Mucosa of descending colon (tissue), 3 donors: Measurements from ENCODE around the gene MYOM1. TPM values are rescaled to one million over a fixed set of nuclear protein-coding genes. Genes with fewer than 3 reads are reported as not detected.
"Not testable (repeated sequence)": the region's sequence is repeated elsewhere in the genome, so short reads cannot be mapped to it uniquely, and the experiment has no call there.

Source experiments
- ATAC-seq: fragments of 200-7000 bp; cut with Tn5 transposase; one replicate; pipeline ENCODE4 v1.9.1; 2020; ENCODE audit warnings: mild to moderate bottlenecking, moderate library complexity
- DNase-seq, 3 donors: peaks; one replicate each; pipeline ENCODE4 v3.0.0-alpha.2; 2020
- H3K36me3 ChIP-seq: fragments of 200-600 bp; one replicate; pipeline ENCODE4 v1.8.0; 2021; ENCODE audit warnings: low read depth, mild to moderate bottlenecking
- H3K4me1 ChIP-seq: fragments of 200-600 bp; one replicate; pipeline ENCODE4 v1.8.0; 2021; ENCODE audit warnings: low read depth, mild to moderate bottlenecking
- H3K4me3 ChIP-seq: fragments of 200-600 bp; one replicate; pipeline ENCODE4 v1.8.0; 2021; ENCODE audit warnings: mild to moderate bottlenecking
- H3K9me3 ChIP-seq: fragments of 200-600 bp; one replicate; pipeline ENCODE4 v1.8.0; 2021; ENCODE audit warnings: mild to moderate bottlenecking
- intact Hi-C, 2 donors: fragments of 100-400 bp; cut with DNase I in 1 of 2; cut with micrococcal nuclease in 1 of 2; formaldehyde crosslinking; loops; one replicate each; pipeline versions ENCODE4 v1.11.0 to v1.11.1; 2022; cut with DNase I, micrococcal nuclease
- total RNA-seq, 3 donors: library from RNA; stranded (reverse); fragmentation: NEBNext Ultra II Directional in 2 of 3; extraction: Animal tissue kit (Norgen Biotek cat#: 25700) in 2 of 3; gene quantifications; one replicate each; pipeline versions ENCODE4 v1.2.1 to v1.2.4, GENCODE V29; 2021 to 2023
- TF ChIP-seq, protein P1 (sequence below): fragments of 200-600 bp; IDR thresholded peaks from one replicate; pipeline ENCODE4 v1.8.0; 2022; ENCODE audit warnings: antibody characterized with exemption, mild to moderate bottlenecking
- donor health status: DM: no; HTN: no; CAD: no; lungs with moderate emphysema.
- donor health status: DM: no; HTN: no; CAD: no.
- donor health status: DM: no; HTN: yes; CAD: no.

The MYOM1 gene
- total RNA-seq, 3 donors from 2014 or later: 5.5 to 22.2 (median 16.3) TPM

DNA sequence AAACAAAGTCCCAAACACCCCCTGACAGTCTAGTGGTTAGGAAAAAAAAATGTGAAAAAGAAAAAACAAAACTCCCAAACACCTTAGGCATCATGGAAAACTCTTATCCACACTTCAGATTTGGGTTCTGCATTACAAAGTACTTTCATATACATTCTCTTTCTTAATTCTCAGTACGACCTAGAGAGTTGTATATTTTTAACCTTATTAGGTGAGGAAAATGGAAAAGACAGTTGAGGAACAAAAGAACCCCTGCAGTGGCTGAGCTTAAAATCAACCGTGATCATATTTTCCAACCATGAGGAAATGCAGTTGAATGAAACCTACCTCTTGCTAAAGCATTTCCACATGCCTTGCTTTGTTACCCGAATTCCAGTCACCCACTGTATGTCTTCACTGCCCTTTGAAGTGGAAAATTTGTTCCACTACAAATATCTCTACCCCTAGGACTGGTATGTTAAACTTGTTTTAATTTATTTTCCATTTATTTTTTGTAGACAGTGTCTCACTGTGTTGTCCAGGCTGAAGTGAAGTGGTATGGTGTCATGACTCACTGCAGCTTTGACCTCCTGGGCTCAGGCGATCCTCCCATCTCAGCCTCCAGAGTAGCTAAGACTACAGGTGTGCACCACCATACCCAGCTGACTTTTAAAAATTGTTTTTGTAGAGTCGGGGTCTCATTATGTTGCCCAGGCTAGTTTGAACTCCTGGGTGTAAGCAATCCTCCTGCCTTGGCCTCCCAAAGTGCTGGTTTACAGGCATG is 149.9 kb downstream of the MYOM1 start:
- Histone ChIP-seq H3K36me3 (no peaks in the 10 kb centered on the region), H3K4me1 (peaks cover 10% of the 10 kb centered on the region), H3K4me3 (no peak overlapping the region), H3K9me3 (no peaks in the 10 kb centered on the region)
- DNase-seq (no peak), ATAC-seq (no peak)
- intact Hi-C loops: loop anchor here (10.0 kb wide), 2 partner anchors 135 to 145 kb away; no protein-coding TSS in a partner anchor
- TF ChIP-seq, protein P1, sequence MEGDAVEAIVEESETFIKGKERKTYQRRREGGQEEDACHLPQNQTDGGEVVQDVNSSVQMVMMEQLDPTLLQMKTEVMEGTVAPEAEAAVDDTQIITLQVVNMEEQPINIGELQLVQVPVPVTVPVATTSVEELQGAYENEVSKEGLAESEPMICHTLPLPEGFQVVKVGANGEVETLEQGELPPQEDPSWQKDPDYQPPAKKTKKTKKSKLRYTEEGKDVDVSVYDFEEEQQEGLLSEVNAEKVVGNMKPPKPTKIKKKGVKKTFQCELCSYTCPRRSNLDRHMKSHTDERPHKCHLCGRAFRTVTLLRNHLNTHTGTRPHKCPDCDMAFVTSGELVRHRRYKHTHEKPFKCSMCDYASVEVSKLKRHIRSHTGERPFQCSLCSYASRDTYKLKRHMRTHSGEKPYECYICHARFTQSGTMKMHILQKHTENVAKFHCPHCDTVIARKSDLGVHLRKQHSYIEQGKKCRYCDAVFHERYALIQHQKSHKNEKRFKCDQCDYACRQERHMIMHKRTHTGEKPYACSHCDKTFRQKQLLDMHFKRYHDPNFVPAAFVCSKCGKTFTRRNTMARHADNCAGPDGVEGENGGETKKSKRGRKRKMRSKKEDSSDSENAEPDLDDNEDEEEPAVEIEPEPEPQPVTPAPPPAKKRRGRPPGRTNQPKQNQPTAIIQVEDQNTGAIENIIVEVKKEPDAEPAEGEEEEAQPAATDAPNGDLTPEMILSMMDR: no peak

DNA sequence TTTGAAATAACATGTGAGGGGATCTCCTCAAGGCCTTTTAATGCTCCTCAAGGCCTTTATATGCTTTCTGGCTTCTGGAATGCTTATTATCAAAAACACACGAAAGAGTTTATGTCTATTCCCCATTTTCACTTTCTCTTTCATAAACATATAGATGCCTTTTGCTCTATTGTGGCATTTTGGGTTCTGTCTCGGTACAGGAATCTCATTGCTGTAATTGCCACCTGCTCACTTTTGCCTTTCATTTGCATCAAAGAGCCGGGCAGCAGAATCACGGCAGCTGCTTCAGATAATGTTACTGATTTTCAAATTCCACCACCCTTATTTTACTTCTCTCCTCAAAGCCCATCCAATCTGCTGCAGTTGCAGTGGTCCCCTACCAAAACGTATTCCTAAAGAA is 152.0 kb downstream of the MYOM1 start:
- TF ChIP-seq, protein P1: no peak
- Histone ChIP-seq H3K36me3 (no peaks in the 10 kb centered on the region), H3K4me3 (no peak overlapping the region), H3K4me1 (peaks cover 5% of the 10 kb centered on the region), H3K9me3 (no peaks in the 10 kb centered on the region)
- DNase-seq: no peak
- intact Hi-C loops: loop anchor here (10.0 kb wide), 2 partner anchors 133 to 143 kb away; no protein-coding TSS in a partner anchor
- peak; percentile 19 for ATAC-seq

DNA sequence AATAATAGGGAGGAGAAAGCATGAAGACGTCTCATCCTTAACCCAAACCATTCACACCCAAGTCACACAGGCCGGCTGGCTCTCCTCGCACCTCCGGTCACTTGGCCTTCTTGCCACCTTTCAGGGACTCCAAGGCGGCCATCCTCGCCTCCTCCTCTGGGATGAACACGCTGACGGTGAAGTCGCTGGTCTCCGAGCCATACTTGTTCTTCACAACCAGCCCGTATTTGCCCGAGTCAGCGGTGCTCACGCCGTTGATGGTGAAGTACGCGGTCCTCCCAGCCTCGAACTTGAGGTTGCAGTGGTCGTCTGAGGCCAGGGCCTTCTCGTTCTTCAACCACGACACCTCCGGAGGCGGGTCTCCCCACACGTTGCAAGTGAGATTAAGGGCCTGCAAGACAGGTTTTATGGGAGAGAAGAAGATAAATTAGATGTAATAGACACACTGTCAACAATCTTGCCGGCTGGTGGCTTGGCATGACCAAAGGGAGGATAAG is 152.6 kb downstream of the MYOM1 start:
- intact Hi-C loops: loop anchor here (10.0 kb wide), 2 partner anchors 132 to 142 kb away; no protein-coding TSS in a partner anchor
- peak in 1 of 3 donors; percentile 55 for DNase-seq
- H3K9me3 ChIP-seq: no peaks in the 10 kb centered on the region
- H3K4me1 ChIP-seq: peaks cover 5% of the 10 kb centered on the region
- TF ChIP-seq, protein P1: no peak
- ATAC-seq: peak; percentile 9
- no peaks in the 10 kb centered on the region for H3K36me3 ChIP-seq
- no peak overlapping the region for H3K4me3 ChIP-seq

DNA sequence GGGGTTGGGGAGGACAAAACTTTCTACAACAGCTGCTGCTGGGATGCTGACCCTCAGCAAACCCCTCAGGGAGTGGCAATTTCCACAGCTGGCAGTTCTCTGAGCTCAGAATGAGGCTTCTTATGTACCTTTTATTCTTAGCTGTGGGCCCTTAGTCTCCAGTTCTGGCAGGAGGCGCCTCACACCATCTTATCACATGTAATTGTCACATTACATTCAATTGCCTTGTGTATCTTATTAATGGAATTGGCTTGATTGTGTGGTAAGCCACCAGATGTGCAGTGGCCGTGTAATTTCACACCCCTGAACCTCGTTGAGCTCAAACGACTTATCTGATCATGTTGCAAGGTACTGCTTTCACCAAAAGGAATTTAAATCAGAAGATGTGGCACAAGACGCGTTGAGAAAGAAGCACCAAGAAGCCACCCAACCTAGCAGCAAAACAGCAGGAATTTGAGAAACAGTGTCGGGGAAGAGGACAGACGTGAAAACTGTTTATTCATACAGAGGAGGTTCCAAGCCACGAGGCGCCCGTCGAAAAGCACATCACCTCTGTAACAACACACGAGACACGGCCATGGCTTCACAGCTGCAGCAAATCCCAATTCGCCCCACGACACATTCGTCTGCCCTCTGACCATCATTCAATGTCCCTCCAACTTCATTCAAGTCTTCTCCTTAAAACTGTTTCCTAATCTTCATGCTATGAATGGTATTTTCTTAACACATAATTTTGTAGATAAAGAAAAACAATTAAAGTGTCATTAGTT is 153.2 kb downstream of the MYOM1 start:
- no peak for ATAC-seq
- intact Hi-C loops: loop anchor here (10.0 kb wide), 2 partner anchors 132 to 142 kb away; no protein-coding TSS in a partner anchor

DNA sequence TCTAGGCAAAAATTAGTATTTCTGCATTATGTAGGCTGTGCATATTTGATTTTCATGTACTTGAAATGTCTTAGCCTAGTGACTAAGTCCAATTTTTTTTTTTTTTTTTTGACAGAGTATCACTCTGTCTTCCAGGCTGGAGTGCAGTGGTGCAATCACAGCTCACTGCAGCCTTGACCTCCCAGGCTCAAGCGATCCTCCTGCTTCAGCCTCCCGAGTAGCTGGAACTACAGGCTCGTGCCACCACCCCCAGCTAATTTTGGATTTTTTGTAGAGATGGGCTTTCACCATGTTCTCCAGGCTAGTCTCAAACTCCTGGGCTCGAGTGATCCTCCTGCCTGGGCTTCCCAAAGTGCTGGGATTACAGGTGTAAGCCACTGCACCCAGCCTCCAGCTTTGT is 156.0 kb downstream of the MYOM1 start:
- ATAC-seq: not testable (repeated sequence)
- intact Hi-C loops: loop anchor here (10.0 kb wide), 2 partner anchors 129 to 139 kb away; no protein-coding TSS in a partner anchor

More for the DNA sequence above, 153.2 kb downstream of the MYOM1 start:
- Histone ChIP-seq H3K9me3 (no peaks in the 10 kb centered on the region), H3K4me3 (no peak overlapping the region), H3K36me3 (no peaks in the 10 kb centered on the region), H3K4me1 (peaks cover 5% of the 10 kb centered on the region)
- no peak for DNase-seq
- TF ChIP-seq, protein P1: no peak

More for the DNA sequence above, 156.0 kb downstream of the MYOM1 start:
- H3K36me3 ChIP-seq, H3K9me3 ChIP-seq, DNase-seq, H3K4me3 ChIP-seq, H3K4me1 ChIP-seq: not testable (repeated sequence)
